HFFc6 (cell line): ENCODE results near the gene SRM. TPM values are rescaled to one million over a fixed set of nuclear protein-coding genes. Genes with fewer than 3 reads are reported as not detected.
"Not testable (repeated sequence)": the region's sequence is repeated elsewhere in the genome, so short reads cannot be mapped to it uniquely, and the experiment has no call there.

Source experiments
- DNase-seq: peaks from one replicate; pipeline ENCODE4 v3.0.0-alpha.2; 2018
- H3K27ac Mint-ChIP-seq: 2 replicates; pipeline ENCODE4 v1.8.0; 2020; ENCODE audit warnings: mild to moderate bottlenecking, mixed read lengths
- H3K27me3 Mint-ChIP-seq: 2 replicates; pipeline ENCODE4 v1.8.0; 2021; ENCODE audit warnings: mild to moderate bottlenecking, moderate library complexity, mixed read lengths; ENCODE audit not compliant: insufficient read depth
- H3K36me3 Mint-ChIP-seq: 2 replicates; pipeline ENCODE4 v1.8.0; 2021; ENCODE audit warnings: low read depth, mixed read lengths
- H3K4me1 Mint-ChIP-seq: 2 replicates; pipeline ENCODE4 v1.8.0; 2020; ENCODE audit warnings: low read depth, mixed read lengths
- H3K4me3 Mint-ChIP-seq: 2 replicates; pipeline ENCODE4 v1.8.0; 2020; ENCODE audit warnings: mild to moderate bottlenecking, moderate library complexity, mixed read lengths
- H3K9me3 Mint-ChIP-seq: 2 replicates; pipeline ENCODE4 v1.8.0; 2020; ENCODE audit warnings: mild to moderate bottlenecking, mixed read lengths
- total RNA-seq, 6 experiments: library from RNA; stranded (reverse); fragmentation: NEBNext Ultra II Directional; extraction: Animal tissue kit (Norgen Biotek cat#: 25700); gene quantifications; 2 replicates in 1 of 6; 3 replicates in 5 of 6; pipeline ENCODE4 v1.2.3, GENCODE V29; 2021
- TF ChIP-seq, protein P1 (sequence below): fragments of 200-600 bp; sonication (generic); IDR thresholded peaks from 2 replicates; pipeline ENCODE4 v1.5.0; 2021; ENCODE audit warnings: antibody characterized with exemption, mild to moderate bottlenecking

The SRM gene
- total RNA-seq, 6 experiments from 2014 or later = 262 to 308 (median 295) TPM

DNA sequence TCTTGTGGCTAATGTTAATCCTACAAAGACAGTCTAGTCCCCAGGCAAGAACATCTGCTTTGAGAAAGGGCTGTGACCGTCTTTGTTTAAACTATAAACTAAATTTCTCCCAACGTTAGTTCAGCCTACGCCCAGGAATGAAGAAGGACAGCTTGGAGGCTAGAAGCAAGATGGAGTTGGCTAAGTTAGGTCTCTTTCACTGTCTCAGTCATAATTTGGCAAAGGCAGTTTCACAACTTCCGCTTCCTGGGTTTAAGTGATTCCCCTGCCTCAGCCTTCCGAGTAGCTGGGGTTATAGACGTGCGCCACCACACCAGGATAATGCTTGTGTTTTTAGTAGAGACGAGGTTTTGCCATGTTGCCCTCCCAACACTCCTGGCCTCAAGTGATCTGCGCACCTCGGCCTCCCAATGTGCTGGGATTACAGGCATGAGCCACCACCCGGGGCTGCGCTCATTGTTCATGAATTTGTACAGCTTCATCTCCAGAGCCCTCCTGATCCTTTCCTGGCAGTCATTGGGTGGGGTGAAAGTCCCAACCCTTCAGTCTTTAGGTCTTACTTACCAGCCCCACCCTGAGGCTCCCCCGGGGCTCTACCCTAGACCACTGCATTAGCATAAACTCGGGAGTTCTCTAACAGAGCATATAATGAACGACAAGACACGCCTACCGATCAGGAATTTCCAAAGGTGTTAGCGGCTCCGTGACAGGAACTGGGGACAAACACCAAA is 7.9 kb downstream of the SRM start:
- H3K36me3 Mint-ChIP-seq = no peaks in the 10 kb centered on the region; the same call in 1 of the 2 replicates
- no peak overlapping the region for H3K4me3 Mint-ChIP-seq
- peaks cover 4% of the 10 kb centered on the region for H3K27me3 Mint-ChIP-seq
- TF ChIP-seq, protein P1, sequence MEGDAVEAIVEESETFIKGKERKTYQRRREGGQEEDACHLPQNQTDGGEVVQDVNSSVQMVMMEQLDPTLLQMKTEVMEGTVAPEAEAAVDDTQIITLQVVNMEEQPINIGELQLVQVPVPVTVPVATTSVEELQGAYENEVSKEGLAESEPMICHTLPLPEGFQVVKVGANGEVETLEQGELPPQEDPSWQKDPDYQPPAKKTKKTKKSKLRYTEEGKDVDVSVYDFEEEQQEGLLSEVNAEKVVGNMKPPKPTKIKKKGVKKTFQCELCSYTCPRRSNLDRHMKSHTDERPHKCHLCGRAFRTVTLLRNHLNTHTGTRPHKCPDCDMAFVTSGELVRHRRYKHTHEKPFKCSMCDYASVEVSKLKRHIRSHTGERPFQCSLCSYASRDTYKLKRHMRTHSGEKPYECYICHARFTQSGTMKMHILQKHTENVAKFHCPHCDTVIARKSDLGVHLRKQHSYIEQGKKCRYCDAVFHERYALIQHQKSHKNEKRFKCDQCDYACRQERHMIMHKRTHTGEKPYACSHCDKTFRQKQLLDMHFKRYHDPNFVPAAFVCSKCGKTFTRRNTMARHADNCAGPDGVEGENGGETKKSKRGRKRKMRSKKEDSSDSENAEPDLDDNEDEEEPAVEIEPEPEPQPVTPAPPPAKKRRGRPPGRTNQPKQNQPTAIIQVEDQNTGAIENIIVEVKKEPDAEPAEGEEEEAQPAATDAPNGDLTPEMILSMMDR = no peak
- no peak for DNase-seq
- no peaks in the 10 kb centered on the region for H3K9me3 Mint-ChIP-seq
- no peaks in the 10 kb centered on the region; the same call in 1 of the 2 replicates for H3K4me1 Mint-ChIP-seq
- no peak overlapping the region; the same call in 1 of the 2 replicates for H3K27ac Mint-ChIP-seq

DNA sequence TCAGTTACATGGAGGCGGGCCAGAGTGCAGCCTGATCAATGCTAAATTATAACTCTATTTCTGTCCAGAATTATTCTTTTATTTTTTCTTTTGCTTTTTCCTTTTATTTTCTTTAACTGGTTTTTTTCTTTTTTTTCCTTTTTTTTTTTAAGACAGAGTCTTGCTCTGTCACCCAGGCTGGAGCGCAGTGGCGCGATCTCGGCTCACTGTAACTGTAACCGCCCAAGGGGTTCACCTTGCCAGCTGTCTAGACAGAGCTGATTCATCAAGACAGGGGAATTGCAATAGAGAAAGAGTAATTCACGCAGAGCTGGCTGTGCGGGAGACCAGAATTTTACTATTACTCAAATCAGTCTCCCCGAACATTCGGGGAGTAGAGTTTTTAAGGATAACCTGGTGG is 8.7 kb downstream of the SRM start:
- DNase-seq, H3K27me3 Mint-ChIP-seq, H3K36me3 Mint-ChIP-seq, H3K27ac Mint-ChIP-seq, H3K4me1 Mint-ChIP-seq, H3K4me3 Mint-ChIP-seq, H3K9me3 Mint-ChIP-seq: not testable (repeated sequence)

- no peak for DNase-seq
- H3K27ac Mint-ChIP-seq = no peak within 1 kb of the TSS
- H3K36me3 Mint-ChIP-seq = no peaks in the 10 kb centered on the region
- no peaks in the 10 kb centered on the region; the same call in 1 of the 2 replicates for H3K4me1 Mint-ChIP-seq
- no peak within 1 kb of the TSS for H3K4me3 Mint-ChIP-seq
- TF ChIP-seq, protein P1 = no peak
- H3K9me3 Mint-ChIP-seq = no peaks in the 10 kb centered on the region
- peaks cover 3% of the 10 kb centered on the region for H3K27me3 Mint-ChIP-seq
Observed at GRCh38 chr1:11046625-11047365, 13.0 kb downstream of the SRM start, which contains the start of gene MASP2. TSS of gene MASP2 (minus strand) at chr1:11047239. CDS start at chr1:11047207, 32 bp downstream.

DNA sequence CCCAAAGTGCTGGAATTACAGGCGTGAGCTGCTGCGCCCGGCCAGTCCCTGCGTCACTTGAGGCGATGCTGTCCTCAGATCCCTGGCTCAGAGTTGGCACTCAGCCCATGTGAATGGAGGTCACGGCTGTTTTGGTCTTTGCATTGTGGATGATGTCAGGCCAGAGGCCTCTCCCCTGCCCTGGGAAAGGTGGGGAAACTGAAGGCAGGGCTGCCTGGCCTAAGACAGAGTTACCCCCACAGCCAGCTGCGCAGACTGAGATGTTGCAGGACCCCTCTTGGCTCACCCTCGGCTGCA is 13.6 kb downstream of the SRM start:
- no peak for DNase-seq
- H3K9me3 Mint-ChIP-seq = no peaks in the 10 kb centered on the region

GRCh38 chr1:11045428-11046269 is 14.2 kb downstream of the SRM start:
- DNase-seq = no peak
- no peak overlapping the region for H3K4me3 Mint-ChIP-seq
- no peak overlapping the region for H3K27ac Mint-ChIP-seq

More for the DNA sequence above, 13.6 kb downstream of the SRM start:
- Mint-ChIP-seq H3K4me3 (no peak overlapping the region), H3K36me3 (no peaks in the 10 kb centered on the region), H3K27me3 (peaks cover 3% of the 10 kb centered on the region), H3K4me1 (no peaks in the 10 kb centered on the region), H3K27ac (no peak overlapping the region)
- TF ChIP-seq, protein P1 = no peak

More at GRCh38 chr1:11045428-11046269, 14.2 kb downstream of the SRM start:
- H3K27me3 Mint-ChIP-seq = peaks cover 3% of the 10 kb centered on the region
- no peaks in the 10 kb centered on the region for H3K9me3 Mint-ChIP-seq
- no peaks in the 10 kb centered on the region for H3K4me1 Mint-ChIP-seq
- H3K36me3 Mint-ChIP-seq = no peaks in the 10 kb centered on the region
- TF ChIP-seq, protein P1 = no peak
